ENCODE data around the gene ST3GAL4. TPM values are rescaled to one million over a fixed set of nuclear protein-coding genes. Genes with fewer than 3 reads are reported as not detected.

Gene ST3GAL4
- total RNA-seq, 1 donor from 2014 or later: 61.7 TPM

DNA sequence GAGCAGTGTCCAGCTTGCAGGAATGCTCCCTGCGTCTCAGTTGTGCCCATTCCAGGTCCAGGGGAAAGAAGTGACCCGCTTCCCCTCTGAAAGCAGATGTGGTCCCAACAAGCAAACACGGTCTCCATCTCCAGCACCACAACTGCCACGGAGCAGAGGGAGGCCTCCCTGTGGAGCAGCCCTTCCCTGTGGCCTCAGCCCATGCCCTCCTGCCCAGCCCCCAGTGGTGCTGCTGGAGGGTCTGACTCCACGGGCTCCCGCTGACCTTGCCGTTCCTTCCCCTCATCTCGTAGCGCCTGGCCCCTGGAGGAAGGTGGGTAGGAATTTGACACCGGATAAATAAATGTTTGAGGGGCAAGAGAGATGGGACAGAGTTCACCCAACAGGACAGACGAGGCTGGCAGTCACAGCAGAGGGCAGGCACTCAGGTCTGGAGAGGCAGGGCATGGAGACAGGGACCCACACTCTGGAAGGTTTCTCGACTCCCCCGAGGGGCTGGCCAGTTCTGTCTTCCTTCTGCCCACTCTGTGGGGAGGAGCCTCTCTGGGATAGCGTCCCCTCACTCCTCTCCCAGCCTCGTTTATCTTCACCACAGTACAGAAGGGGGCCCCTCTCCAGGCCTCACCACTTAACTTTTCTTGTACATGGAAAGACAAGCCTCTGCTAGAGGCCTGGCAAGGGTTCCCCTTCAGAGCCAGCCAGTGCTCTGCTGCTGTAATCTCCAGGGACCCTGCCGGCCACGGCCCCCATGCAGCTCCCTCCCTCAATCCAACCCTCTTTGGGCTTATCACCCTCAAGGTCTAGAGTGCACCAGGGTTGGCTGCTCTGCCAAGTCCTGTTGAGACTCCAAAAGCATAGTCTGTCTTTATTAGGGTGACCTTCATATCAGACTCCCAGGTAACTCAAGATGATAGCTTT is 7.5 kb upstream of the ST3GAL4 start:
- no peak for DNase-seq
- intact Hi-C loops (cut with micrococcal nuclease): no loop called here
- peaks cover 79% of the 10 kb centered on the region for H3K4me1 ChIP-seq
- TF ChIP-seq, protein P1, sequence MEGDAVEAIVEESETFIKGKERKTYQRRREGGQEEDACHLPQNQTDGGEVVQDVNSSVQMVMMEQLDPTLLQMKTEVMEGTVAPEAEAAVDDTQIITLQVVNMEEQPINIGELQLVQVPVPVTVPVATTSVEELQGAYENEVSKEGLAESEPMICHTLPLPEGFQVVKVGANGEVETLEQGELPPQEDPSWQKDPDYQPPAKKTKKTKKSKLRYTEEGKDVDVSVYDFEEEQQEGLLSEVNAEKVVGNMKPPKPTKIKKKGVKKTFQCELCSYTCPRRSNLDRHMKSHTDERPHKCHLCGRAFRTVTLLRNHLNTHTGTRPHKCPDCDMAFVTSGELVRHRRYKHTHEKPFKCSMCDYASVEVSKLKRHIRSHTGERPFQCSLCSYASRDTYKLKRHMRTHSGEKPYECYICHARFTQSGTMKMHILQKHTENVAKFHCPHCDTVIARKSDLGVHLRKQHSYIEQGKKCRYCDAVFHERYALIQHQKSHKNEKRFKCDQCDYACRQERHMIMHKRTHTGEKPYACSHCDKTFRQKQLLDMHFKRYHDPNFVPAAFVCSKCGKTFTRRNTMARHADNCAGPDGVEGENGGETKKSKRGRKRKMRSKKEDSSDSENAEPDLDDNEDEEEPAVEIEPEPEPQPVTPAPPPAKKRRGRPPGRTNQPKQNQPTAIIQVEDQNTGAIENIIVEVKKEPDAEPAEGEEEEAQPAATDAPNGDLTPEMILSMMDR (IDR thresholded peaks at IDR 0.05; ENCODE audit: borderline replicate concordance): no peak
- H3K36me3 ChIP-seq: peaks cover 23% of the 10 kb centered on the region
- H3K4me3 ChIP-seq: no peak overlapping the region
- no peaks in the 10 kb centered on the region for H3K9me3 ChIP-seq (replicated peaks)
- H3K27ac ChIP-seq (replicated peaks): peak overlapping the region; percentile 79
- no peaks in the 10 kb centered on the region for H3K27me3 ChIP-seq (ENCODE audit: low read depth)

DNA sequence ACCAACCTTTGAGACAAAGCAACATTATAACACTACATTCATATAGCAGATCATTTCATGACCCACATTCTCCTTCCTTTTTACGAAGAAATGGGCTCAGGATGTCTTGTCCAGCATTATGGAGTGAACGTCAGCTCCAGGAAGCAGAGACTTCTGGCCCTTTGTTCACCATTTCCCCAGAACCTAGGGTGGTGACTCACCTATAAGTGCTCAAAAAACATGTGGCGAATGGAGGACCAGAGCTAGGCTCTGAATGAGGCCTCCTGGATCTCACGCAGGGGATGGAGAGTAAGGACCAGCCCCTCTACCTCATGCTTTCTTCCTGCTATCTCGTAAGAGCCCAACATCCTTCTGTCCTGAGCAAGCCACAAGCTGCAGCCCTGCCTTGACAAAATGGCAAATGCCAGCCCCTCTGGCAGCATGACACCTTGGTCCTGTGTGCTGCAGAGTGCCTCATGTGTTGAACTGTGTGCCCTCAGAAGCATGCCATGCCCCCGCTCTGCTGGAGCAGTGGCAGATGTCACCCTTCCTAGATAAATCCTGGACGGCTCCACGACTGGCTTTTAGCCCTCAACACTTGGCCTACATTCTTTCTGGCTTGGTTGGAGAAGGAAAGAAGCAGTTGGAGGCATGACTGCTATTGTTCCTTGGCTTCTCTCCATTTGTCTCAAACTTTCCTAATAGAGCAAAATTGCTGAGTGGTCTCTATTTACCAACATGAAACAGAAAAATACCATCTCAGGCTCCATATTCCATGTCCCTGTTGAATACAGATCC is 6.5 kb upstream of the ST3GAL4 start:
- H3K36me3 ChIP-seq: peaks cover 13% of the 10 kb centered on the region
- no peaks in the 10 kb centered on the region for H3K27me3 ChIP-seq (ENCODE audit: low read depth)
- TF ChIP-seq, protein P1 (IDR thresholded peaks at IDR 0.05; ENCODE audit: borderline replicate concordance): no peak
- DNase-seq: peak; percentile 66
- no peaks in the 10 kb centered on the region for H3K9me3 ChIP-seq (replicated peaks)
- H3K27ac ChIP-seq (replicated peaks): peak overlapping the region; percentile 79
- intact Hi-C loops (cut with micrococcal nuclease): no loop called here
- peaks cover 89% of the 10 kb centered on the region for H3K4me1 ChIP-seq
- H3K4me3 ChIP-seq: no peak overlapping the region

DNA sequence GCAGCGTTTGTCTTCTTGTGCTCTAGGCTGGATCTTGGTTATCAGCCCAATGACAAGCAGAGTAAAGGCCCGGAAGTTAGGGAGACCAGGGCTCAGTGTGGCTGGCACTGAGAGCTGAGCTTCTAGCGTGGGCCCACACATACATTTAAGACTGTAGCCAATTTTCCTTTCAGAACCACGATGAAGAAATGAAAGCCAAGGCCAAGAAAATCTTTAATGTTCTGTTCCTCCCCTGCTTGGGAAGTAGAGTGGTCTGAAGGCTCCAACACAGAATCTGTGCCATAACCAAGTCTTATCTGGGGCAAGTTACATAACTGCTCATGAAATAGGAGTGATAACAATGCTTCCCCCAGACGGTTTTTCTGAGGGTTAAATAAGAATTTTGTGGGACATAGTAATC is 4.7 kb upstream of the ST3GAL4 start:
- no peak for DNase-seq
- intact Hi-C loops (cut with micrococcal nuclease): no loop called here
- peak overlapping the region; percentile 79 for H3K27ac ChIP-seq (replicated peaks)
- H3K36me3 ChIP-seq: no peaks in the 10 kb centered on the region
- TF ChIP-seq, protein P1 (IDR thresholded peaks at IDR 0.05; ENCODE audit: borderline replicate concordance): no peak
- H3K27me3 ChIP-seq (ENCODE audit: low read depth): no peaks in the 10 kb centered on the region
- H3K9me3 ChIP-seq (replicated peaks): no peaks in the 10 kb centered on the region
- no peak overlapping the region for H3K4me3 ChIP-seq
- peaks cover 94% of the 10 kb centered on the region for H3K4me1 ChIP-seq

DNA sequence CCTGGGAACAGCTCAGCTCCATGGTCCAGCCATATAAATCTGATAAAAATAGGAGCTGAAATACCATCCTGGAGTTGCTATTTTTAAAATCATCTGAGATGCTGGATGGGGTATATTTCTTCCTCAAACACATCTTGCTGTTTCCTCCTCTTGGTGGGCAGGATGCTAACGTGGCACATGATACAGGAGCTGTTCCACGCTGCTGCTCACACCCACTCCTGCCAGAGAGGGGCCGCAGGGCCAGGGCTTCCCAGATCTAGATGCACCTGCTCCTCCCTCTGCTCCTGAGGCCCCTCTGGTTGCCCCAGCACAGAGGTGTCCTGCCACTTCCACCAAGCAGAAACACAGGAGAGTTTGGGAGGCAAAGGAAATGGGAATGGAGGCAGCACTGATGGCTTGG is 3.3 kb upstream of the ST3GAL4 start:
- no peaks in the 10 kb centered on the region for H3K36me3 ChIP-seq
- peaks cover 94% of the 10 kb centered on the region for H3K4me1 ChIP-seq
- intact Hi-C loops (cut with micrococcal nuclease): no loop called here
- H3K4me3 ChIP-seq: no peak overlapping the region
- H3K27me3 ChIP-seq (ENCODE audit: low read depth): no peaks in the 10 kb centered on the region
- no peaks in the 10 kb centered on the region for H3K9me3 ChIP-seq (replicated peaks)
- DNase-seq: no peak
- no peak overlapping the region for H3K27ac ChIP-seq (replicated peaks)
- TF ChIP-seq, protein P1 (IDR thresholded peaks at IDR 0.05; ENCODE audit: borderline replicate concordance): no peak

DNA sequence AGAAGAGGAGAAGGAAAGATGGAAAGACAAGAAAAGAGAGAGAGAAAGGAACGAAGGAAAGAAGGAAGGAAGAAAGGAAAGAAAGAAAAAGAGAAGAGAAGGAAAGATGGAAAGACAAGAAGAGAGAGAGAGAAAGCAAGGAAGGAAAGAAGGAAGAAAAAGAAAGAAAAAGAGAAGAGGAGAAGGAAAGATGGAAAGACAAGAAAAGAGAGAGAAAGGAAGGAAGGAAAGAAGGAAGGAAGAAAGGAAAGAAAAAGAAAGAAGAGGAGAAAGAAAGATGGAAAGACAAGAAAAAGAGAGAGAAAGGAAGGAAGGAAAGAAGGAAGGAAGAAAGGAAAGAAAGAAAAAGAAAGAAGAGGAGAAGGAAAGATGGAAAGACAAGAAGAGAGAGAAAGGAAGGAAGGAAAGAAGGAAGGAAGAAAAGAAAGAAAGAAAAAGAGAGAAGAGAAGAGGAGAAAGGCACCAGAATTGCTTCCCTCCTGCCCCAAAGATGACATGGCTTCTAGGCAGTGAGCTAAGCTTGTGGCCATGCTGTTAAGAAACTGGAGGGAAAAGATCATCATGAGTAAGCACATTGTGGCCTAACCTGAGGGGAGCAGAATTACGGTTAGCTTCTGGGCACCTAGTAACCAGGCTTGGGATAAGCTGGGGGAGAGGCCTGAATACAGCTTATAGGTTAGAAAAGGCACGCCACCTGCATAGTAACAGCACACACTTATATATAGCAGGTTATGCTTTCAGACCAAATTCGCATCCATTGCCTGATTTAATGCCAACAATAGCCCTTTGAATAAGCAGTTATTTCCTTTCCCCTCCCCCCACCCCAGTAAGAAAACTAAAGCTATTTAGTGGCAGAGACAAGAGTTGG is 2.3 kb upstream of the ST3GAL4 start:
- H3K27me3 ChIP-seq (ENCODE audit: low read depth): no peaks in the 10 kb centered on the region
- peaks cover 94% of the 10 kb centered on the region for H3K4me1 ChIP-seq
- no peak overlapping the region for H3K27ac ChIP-seq (replicated peaks)
- H3K36me3 ChIP-seq: no peaks in the 10 kb centered on the region
- DNase-seq: no peak
- no peak overlapping the region for H3K4me3 ChIP-seq
- TF ChIP-seq, protein P1 (IDR thresholded peaks at IDR 0.05; ENCODE audit: borderline replicate concordance): no peak
- intact Hi-C loops (cut with micrococcal nuclease): no loop called here
- H3K9me3 ChIP-seq (replicated peaks): no peaks in the 10 kb centered on the region

Data from left ventricle myocardium inferior (tissue), 1 donor.